Esophagus muscularis mucosa (tissue), 4 donors: ENCODE data around the gene RPS13. TPM values are rescaled to one million over a fixed set of nuclear protein-coding genes. Genes with fewer than 3 reads are reported as not detected.
A peak's percentile ranks its signal among the peaks of the same experiment; 100 is the strongest.
"Not testable (repeated sequence)": the region's sequence is repeated elsewhere in the genome, so short reads cannot be mapped to it uniquely, and the experiment has no call there.

ENCODE experiments used
- DNase-seq: peaks from one replicate; pipeline ENCODE4 v3.0.0-alpha.2; 2017; ENCODE audit errors: extremely low spot score
- H3K27ac ChIP-seq, 4 donors: fragments of 200-600 bp; sonication (generic); replicated peaks in 1 of 4; 1 replicate in 3 of 4; 2 replicates in 1 of 4; pipeline ENCODE4 v1.5.1; 2016 to 2019; ENCODE audit warnings: mild to moderate bottlenecking in 1 of 4
- H3K27me3 ChIP-seq, 4 donors: fragments of 200-600 bp; sonication (generic); one replicate each; pipeline versions ENCODE4 v1.5.1 to v1.6.0; 2016 to 2019
- H3K36me3 ChIP-seq, 4 donors: fragments of 200-600 bp; sonication (generic); one replicate each; pipeline ENCODE4 v1.5.1; 2016 to 2019
- H3K4me1 ChIP-seq, 4 donors: fragments of 200-600 bp; sonication (generic); one replicate each; pipeline ENCODE4 v1.5.1; 2016 to 2019
- H3K4me3 ChIP-seq, 4 donors: fragments of 200-600 bp; sonication (generic); 1 replicate in 2 of 4; 2 replicates in 2 of 4; pipeline ENCODE4 v1.5.1; 2016 to 2019; ENCODE audit warnings: mild to moderate bottlenecking in 4 of 4, moderate library complexity in 1 of 4
- H3K9me3 ChIP-seq, 4 donors: fragments of 200-600 bp; sonication (generic); 1 replicate in 3 of 4; 2 replicates in 1 of 4; pipeline ENCODE4 v1.5.1; 2016 to 2019
- EP300 ChIP-seq: sonication (generic); formaldehyde crosslinking; IDR thresholded peaks from one replicate; pipeline ENCODE4 v1.6.1; 2017; ENCODE audit warnings: antibody characterized with exemption
- POLR2A ChIP-seq: fragments of 450-650 bp; IDR thresholded peaks from one replicate; pipeline ENCODE4 v1.6.1; 2017; ENCODE audit warnings: antibody characterized with exemption, moderate library complexity, mild to moderate bottlenecking, low read depth
- POLR2AphosphoS5 ChIP-seq, 2 donors: sonication (generic); formaldehyde crosslinking; IDR thresholded peaks; one replicate each; pipeline ENCODE4 v1.6.1; 2017; ENCODE audit warnings: antibody characterized with exemption in 2 of 2
- WGBS: methylation state at CpG from one replicate; pipeline ENCODE4 v1.1.5; 2018; 5-methylcytosine and 5-hydroxymethylcytosine counted together
- intact Hi-C: fragments of 100-400 bp; cut with DNase I; formaldehyde crosslinking; loops from one replicate; pipeline ENCODE4 v1.15.1; 2023
- total RNA-seq, 4 donors: library from RNA; depleted of rRNA; stranded (reverse); fragments of >200 nt; gene quantifications; one replicate each; pipeline versions ENCODE4 v1.1.0 to v1.2.1, GENCODE V29; 2016
- TF ChIP-seq, protein P1 (sequence below), 3 experiments: fragments of 200-600 bp in 2 of 3; fragments of 450-650 bp in 1 of 3; sonication (generic) in 2 of 3; IDR thresholded peaks; one replicate each; pipeline ENCODE4 v1.5.1; 2017 to 2019; ENCODE audit warnings: antibody characterized with exemption in 3 of 3, mild to moderate bottlenecking in 2 of 3, moderate library complexity in 1 of 3

The RPS13 gene
- total RNA-seq, 4 donors from 2014 or later, result 828 to 2,253 (median 1,546) TPM

DNA sequence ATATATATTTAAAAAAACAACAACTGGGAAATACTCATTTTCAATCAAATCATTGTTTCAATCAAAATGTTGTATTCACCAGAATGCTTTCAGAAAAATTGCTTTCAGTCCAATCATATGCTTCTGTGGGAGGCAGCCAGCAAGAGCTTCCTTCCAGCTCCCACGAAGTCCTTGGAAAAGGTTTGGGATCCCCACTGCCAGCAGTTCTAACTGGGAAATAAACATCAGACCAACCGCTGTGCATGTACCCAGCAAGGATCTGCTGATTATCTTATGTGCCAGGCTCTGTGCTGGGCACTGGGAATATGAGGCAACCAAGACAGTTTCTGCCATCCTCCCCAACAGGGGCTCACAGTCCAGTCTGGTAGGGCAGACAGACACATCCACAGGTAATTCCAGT is 10.8 kb downstream of the RPS13 start:
- WGBS, result 42% methylated on average over 1 of the region's 2 CpGs
- peaks cover 0 to under 1% (median 0%) of the 10 kb centered on the region in 4 donors for H3K36me3 ChIP-seq
- no peaks in the 10 kb centered on the region for H3K9me3 ChIP-seq
- intact Hi-C loops, result loop anchor here (10.0 kb wide), 2 partner anchors 252 to 282 kb away; no protein-coding TSS in a partner anchor
- no peak for DNase-seq
- no peaks in the 10 kb centered on the region for H3K4me1 ChIP-seq
- H3K27ac ChIP-seq, result no peak overlapping the region
- H3K27me3 ChIP-seq, result no peaks in the 10 kb centered on the region
- TF ChIP-seq EP300 (no peak), POLR2A (no peak), POLR2AphosphoS5 (IDR thresholded peaks at IDR 0.05) (no peak)
- TF ChIP-seq, protein P1, sequence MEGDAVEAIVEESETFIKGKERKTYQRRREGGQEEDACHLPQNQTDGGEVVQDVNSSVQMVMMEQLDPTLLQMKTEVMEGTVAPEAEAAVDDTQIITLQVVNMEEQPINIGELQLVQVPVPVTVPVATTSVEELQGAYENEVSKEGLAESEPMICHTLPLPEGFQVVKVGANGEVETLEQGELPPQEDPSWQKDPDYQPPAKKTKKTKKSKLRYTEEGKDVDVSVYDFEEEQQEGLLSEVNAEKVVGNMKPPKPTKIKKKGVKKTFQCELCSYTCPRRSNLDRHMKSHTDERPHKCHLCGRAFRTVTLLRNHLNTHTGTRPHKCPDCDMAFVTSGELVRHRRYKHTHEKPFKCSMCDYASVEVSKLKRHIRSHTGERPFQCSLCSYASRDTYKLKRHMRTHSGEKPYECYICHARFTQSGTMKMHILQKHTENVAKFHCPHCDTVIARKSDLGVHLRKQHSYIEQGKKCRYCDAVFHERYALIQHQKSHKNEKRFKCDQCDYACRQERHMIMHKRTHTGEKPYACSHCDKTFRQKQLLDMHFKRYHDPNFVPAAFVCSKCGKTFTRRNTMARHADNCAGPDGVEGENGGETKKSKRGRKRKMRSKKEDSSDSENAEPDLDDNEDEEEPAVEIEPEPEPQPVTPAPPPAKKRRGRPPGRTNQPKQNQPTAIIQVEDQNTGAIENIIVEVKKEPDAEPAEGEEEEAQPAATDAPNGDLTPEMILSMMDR (IDR thresholded peaks at IDR 0.05), result no peak
- no peak overlapping the region for H3K4me3 ChIP-seq

DNA sequence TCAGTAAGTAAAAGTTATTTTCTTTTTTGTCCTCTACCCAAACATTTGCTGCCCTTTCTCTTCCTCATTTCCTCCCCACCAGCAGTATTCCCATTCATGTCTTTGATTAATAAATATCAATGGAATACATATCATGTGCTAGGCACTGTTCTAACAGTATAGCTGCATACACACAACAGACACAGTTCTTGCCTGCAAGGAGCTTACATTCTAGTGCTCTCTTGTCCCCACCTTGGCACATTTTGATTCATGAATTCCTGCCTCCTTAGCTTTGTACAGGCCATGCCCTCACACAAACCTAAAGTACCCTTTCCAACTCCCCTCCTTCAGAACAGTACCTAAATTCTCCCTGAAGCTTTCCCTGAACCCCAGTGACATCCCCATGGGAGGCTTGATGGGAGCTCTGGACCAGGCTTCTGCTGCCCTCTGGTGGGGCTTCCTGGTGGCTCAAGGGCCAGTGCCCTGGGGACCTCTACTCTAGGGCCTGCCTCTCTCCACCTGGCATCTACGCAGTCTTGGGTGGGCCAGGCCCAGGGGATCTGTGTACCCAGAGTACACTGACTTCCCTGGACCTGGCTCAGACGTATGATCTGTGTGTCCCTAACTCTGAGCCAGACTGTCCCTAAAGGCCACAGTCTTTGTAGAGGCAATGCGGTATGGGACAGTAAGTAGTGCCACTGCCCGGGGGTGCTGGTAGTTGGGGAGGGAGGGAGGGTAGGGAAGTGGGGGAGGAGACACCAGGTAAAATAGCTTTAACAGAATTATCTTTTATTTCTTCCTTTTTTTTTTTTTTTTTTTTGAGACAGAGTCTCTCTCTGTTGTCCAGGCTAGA is 14.1 kb downstream of the RPS13 start:
- Histone ChIP-seq H3K4me1 (no peaks in the 10 kb centered on the region), H3K36me3 (no peaks in the 10 kb centered on the region), H3K27ac (no peak overlapping the region), H3K9me3 (no peaks in the 10 kb centered on the region), H3K27me3 (no peaks in the 10 kb centered on the region), H3K4me3 (no peak overlapping the region)
- no peak for TF ChIP-seq POLR2A
- TF ChIP-seq EP300, result no peak
- TF ChIP-seq POLR2AphosphoS5 (IDR thresholded peaks at IDR 0.05), result no peak
- TF ChIP-seq, protein P1 (IDR thresholded peaks at IDR 0.05), result peak; percentile 49 to 70 (median 54)
- WGBS, result 72% methylated on average over 4 of the region's 4 CpGs
- intact Hi-C loops, result loop anchor here (2.0 to 10.0 kb wide), 3 partner anchors 117 to 279 kb away; no protein-coding TSS in a partner anchor
- no peak for DNase-seq

DNA sequence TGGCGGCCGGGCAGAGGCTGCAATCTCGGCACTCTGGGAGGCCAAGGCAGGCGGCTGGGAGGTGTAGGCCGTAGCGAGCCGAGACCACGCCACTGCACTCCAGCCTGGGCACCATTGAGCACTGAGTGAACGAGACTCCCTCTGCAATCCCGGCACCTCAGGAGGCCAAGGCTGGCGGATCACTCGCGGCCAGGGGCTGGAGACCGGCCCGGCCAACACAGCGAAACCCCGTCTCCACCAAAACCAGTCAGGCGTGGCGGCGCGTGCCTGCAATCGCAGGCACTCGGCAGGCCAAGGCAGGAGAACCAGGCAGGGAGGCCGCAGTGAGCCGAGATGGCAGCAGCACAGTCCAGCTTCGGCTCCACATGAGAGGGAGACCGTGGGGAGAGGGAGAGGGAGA is 26.3 kb downstream of the RPS13 start:
- H3K4me3 ChIP-seq, DNase-seq, H3K27ac ChIP-seq, H3K36me3 ChIP-seq, H3K4me1 ChIP-seq, H3K27me3 ChIP-seq, intact Hi-C loops, H3K9me3 ChIP-seq: not testable (repeated sequence)
- WGBS, result 95% methylated on average over 19 of the region's 27 CpGs

DNA sequence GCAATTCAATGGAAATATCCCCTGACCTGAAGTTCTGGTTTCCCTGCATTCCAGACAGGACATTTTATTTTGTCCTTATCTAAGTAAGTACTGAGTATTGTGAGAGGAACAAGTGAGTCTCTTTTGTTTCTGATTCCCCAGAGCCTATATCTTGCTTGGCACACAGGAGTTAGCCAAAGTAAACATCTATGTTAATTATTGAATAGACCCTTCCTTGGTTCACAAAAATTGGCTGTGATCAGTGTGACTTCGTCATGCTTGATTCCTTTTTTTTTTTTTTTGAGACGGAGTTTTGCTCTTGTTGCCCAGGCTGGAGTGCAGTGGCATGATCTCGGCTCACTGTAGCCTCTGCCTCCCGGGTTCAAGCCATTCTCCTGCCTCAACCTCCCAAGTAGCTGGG is 29.0 kb downstream of the RPS13 start:
- DNase-seq, H3K36me3 ChIP-seq, H3K27ac ChIP-seq, H3K27me3 ChIP-seq, H3K4me3 ChIP-seq, H3K9me3 ChIP-seq, intact Hi-C loops, H3K4me1 ChIP-seq: not testable (repeated sequence)
- 91% methylated on average over 4 of the region's 4 CpGs for WGBS

DNA sequence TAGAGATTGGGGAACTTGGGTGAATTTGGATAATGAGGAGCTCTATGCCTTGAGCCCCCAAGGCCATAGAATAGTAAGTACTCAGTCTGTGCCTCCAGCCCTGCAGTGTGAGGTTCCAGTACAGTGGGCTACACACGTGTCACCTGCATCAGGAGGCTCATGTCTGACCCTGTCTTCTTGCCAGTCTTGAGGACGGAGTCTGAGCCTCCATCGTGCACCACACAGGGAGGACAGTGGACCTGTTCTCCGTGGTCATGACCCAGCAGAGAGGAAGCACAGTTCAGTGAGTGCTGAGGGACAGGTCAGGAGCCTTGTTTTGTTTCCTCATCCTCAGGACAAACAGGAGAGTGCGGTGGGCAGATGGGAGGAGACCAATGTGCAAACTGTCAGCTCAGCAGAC is 30.8 kb downstream of the RPS13 start:
- intact Hi-C loops, result no loop called here

More for the DNA sequence above, 30.8 kb downstream of the RPS13 start:
- Histone ChIP-seq H3K36me3 (no peaks in the 10 kb centered on the region), H3K27me3 (no peaks in the 10 kb centered on the region), H3K4me3 (no peak overlapping the region), H3K9me3 (no peaks in the 10 kb centered on the region), H3K4me1 (no peaks in the 10 kb centered on the region), H3K27ac (no peak overlapping the region)
- WGBS, result 70% methylated on average over 4 of the region's 5 CpGs
- DNase-seq, result no peak
- no peak for TF ChIP-seq POLR2AphosphoS5 (IDR thresholded peaks at IDR 0.05)
- TF ChIP-seq, protein P1 (IDR thresholded peaks at IDR 0.05), result no peak
- no peak for TF ChIP-seq EP300
- TF ChIP-seq POLR2A, result no peak
